Measurements from ENCODE around the gene SCRN3.
A peak's percentile ranks its signal among the peaks of the same experiment; 100 is the strongest.
"Not testable (repeated sequence)": the region's sequence is repeated elsewhere in the genome, so short reads cannot be mapped to it uniquely, and the experiment has no call there.

SCRN3 gene, protein sequence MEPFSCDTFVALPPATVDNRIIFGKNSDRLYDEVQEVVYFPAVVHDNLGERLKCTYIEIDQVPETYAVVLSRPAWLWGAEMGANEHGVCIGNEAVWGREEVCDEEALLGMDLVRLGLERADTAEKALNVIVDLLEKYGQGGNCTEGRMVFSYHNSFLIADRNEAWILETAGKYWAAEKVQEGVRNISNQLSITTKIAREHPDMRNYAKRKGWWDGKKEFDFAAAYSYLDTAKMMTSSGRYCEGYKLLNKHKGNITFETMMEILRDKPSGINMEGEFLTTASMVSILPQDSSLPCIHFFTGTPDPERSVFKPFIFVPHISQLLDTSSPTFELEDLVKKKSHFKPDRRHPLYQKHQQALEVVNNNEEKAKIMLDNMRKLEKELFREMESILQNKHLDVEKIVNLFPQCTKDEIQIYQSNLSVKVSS

DNA sequence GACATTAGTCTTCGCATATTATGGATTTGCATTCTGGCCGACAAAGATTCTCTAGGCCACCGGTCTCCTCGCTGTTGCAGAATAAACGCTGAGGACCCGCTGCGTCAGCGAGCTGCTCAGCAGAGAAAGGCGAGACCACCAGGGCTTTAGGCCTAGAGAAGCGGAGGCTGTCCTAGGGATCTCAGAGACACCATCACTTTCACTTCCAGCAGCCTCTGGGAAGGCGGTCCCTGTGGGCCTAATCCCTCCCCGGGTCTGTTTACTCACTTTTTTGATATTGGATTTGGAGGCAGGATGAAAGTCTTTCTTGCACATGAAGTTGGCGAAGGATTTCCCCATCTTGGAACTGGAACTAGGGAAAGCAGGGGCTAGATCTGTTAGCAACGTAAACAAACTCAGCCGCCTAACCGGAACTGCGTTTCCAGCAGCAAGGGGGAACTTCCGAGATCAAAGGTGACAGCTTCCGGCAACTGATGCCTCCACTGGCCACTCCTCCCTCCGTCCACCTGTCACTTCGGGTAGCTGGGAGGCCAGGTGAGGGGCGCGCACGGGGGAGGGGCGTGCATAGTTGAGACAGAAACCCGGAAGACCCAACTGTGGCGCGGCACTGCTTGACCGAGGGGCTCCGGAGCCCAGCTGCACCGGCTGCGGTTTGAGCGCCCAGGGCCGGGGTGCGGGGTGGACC, at the start of gene SCRN3:
SCRN3 (plus strand) TSS at position 447 of the 685 bp plus-strand sequence. CDS start 2,554 bp downstream, outside the sequence.
- peak; percentile 63 for DNase-seq

DNA sequence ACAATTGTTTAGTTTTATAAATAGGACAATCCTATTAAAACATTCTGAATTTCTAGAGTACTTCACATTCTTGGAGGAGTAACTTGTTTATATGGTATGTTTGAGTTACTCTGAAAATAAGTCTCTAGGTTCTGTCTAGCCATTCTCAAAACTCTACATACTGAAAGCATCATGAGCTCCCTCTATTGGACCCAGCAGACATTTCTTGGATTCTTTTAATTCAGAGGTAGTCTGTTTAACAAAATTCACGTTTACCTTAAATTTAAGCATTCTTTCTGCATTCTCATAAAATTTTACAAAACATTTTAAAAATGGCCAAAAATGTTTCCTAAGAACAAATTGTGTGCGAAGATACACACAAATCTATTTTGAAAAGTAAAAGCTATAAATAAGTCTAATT, 45.5 kb upstream of the SCRN3 start:
- no peak for DNase-seq

DNA sequence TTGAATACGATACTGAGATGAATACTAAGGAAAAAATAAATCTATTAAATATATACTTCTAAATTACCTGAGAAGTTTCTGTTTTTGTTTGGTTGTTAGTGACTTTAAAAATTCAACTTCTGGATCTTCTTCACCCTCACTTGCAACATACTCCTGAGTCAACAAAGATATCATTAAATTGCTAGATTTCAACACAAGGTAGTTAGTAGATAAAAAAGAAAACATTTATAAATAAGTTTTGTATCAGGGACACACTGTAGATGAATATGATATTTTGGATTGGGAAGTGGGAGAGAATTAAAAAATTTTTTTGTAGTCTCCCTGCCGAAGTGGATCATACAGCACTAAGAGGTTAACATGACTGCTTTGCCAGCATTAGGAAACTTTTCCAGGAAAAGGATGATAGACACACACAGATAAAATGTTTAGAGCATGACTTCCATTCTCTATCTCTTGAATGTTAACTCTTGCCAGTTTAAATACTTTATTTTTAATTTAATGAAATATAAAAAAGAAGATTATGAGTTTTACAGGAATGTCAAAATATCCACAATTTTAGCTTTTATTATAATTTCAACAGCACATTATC, 44.8 kb upstream of the SCRN3 start:
- no peak for DNase-seq

DNA sequence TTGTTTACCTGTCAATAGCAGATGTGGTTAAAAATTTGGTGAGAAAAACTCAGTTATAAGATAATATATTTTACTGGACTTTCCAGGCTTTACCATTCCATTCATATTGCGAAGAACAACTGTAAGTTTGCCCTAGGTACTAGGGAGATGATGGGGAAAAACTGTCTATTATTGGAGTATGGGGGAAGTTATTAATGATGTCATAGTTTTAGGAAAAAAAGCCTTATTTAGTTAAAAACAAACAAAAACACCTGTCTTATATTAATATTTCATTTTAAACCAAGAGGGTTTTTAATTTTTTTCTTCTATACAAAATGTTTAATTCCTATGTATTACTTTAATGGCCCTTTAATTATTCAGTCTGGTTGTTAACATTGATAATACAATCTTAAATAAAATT, 42.5 kb upstream of the SCRN3 start:
- no peak for DNase-seq

DNA sequence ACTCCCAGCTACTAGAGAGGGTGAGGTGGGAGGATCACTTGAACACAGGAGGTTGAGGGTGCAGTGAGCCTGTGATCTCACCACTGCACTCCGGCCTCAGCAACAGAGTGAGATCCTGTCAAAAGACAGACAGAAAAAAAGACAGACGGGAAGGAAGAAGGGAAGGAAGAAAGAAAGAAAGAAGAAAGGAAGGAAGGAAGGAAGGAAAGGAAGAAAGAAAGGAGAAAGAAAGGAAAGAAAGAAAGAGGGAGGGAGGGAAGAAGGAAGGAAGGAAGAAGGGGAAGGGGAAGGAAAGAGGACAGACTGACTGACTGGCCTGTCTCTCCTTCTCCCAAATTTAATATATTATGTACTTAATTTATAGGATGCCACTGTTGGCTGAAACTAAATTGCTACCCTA, 39.2 kb upstream of the SCRN3 start:
- no peak for DNase-seq

DNA sequence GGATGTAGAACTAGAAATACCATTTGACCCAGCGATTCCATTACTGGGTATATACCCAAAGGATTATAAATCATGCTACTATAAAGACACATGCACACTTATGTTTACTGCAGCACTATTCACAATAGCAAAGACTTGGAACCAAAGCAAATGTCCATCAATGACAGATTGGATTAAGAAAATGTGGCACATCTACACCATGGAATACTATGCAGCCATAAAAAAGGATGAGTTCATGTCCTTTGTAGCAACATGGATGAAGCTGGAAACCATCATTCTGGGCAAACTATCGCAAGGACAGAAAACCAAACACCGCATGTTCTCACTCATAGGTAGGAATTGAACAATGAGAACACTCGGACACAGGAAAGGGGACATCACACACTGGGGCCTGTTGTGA, 35.9 kb upstream of the SCRN3 start:
- not testable (repeated sequence) for DNase-seq

DNA sequence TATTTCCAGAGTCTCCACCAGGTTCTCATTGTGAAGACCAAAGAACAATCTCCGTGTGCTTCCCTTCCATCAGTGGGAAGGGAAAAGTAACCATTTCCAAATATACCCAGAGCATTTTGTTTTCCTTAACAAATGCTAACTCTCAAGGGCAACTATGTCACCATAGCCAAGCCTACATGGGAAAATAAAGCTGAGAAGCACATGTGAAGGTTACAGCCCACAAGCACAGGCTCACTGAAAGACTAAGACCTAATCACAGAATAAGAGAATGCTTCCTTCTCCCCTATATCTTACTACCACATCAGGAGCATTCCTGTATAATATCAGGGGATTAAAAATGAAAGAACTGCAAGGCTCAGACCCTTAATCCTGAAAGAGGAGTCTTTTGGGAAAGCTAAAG, 32.6 kb upstream of the SCRN3 start:
- no peak for DNase-seq

DNA sequence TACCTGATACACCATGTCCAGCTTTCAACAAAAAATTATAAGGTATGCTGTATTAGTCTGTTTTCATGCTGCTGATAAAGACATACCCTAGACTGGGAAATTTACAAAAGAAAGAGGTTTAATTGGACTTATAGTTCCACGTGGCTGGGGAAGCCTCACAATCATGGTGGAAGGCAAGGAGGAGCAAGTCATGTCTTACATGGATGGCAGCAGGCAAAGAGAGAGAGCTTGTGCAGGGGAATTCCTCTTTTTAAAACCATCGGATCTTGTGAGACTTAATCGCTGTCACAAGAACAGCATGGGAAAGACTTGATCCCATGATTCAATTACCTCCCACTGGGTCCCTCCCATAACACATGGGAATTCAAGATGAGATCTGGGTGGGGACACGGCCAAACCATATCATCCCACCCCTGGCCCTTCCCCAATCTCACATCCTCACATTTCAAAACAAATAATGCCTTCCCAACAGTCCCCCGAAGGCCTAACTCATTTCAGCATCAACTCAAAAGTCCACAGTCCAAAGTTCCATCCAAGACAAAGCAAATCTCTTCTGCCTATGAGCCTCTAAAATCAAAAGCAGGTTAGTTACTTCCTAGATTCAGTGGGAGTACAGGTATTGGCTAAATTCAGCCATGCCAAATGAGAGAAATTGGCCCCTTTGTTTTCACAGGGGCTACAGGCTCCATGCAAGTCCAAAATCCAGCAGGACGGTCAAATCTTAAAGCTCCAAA, 31.9 kb upstream of the SCRN3 start:
- not testable (repeated sequence) for DNase-seq

DNA sequence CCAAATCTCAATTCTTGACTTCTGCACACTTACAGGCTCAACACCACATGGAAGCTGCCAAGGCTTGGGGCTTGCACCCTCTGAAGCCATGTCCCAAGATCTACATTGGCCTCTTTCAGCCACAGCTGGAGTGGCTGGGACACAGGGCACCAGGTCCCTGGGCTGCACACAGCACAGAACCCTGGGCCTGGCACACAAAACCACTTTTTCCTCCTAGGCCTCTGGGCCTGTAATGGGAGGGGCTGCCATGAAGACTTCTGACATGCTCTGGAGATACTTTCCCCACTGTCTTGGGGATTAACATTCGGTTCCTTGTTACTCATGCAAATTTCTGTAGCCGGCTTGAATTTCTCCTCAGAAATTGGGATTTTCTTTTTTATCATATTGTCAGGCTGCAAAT, 30.9 kb upstream of the SCRN3 start:
- DNase-seq: no peak

DNA sequence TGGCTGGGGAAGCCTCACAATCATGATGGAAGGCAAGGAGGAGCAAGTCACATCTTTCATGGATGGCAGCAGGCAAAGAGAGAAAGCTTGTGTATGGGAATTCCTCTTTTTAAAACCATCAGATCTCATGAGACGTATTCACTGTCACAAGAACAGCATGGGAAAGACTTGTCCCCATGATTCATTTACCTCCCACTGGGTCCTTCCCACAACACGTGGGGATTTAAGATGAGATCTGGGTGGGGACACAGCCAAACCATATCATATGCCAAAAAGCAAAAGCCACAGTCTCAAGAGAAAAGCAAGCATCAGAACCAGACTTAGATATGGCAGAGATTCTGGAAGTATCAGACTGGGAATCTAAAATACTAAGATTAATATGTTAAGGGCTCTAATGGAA, 30.0 kb upstream of the SCRN3 start:
- DNase-seq: no peak

DNA sequence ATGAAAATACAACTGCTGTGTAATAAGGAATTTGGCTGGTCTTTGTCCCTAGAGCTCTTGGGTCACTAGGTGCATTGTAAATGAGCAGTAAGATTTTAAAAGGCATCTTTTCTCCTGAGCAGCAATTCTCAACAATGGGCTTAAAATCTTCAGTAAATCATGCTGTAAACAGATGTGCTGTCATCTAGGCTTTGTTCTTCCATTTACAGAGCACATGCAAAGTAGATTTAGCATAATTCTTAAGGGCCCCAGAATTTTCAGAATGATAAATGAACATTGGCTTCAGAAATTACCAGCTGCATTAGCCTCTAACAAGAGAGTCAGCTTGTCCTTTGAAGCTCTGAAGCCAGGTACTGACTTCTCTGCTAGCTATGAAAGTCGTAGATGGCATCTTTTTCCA, 26.8 kb upstream of the SCRN3 start:
- no peak for DNase-seq

DNA sequence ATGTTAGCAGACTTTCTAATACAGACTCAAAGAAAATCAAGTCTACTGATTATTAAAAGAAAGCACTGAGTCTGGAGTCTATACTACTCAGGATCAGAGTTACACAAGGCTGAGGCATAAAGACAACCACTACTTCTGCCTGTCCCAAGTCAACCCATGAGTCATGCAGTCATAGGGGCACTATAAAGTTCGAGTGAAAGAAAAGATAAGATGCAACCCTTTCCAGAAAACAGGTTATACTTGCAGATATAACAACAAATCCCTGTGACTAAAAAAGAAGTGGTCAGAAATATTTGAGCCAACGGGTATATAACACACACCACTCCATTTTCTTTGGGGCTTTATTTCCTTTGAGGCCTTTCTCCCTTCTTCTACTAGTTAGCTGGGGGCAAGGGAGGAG, 18.6 kb upstream of the SCRN3 start:
- no peak for DNase-seq

DNA sequence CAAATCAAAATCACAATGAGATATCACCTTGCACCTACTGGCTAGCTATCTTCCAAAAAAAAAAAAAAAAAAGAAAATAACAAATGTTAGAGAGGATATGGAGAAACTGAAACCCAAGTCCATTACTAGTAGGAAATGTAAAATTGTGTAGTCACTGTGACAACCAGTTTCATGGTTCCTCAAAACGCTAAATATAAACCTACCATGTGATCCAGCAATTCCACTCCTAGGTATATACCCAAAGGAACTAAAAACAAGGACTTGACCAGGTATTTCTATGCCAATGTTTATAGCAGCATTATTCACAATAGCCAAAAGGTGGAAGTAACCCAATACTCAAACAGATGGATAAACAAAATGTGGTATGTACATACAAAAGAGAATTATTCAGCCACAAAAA, 11.7 kb upstream of the SCRN3 start:
- no peak for DNase-seq

DNA sequence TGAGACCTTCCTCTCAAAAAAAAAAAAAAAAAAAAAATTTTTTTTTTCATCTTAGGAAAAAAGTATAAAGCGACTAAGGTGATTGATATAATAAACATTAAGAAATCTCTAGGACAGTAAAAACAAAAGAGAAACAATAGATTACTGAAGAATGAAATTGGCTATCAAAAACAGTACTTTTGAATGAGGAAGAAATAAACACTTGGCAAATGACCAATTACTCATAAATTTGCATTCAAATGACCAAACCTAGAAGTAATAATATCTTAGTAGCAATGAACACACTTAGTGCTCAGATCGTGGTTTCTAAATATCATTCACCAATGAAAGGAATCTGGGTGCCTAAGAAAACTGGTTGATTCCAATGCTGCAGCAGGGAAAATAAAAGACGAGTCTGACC, 10.3 kb upstream of the SCRN3 start:
- DNase-seq: no peak

DNA sequence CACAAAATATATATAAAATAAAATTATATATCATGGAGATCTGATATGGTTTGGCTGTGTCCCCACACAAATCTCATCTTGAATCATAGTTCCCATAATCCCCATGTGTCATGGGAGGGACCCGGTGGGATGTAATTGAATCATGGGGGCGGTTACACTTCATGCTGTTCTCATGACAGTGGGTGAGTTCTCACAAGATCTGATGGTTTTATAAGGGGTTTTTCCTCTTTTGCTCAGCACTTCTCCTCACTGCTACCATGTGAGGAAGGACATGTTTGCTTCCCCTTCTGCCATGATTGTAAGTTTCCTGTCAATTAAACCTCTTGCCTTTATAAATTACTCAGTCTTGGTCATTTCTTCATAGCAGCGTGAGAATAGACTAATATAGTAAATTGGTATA, 6.8 kb upstream of the SCRN3 start:
- not testable (repeated sequence) for DNase-seq

DNA sequence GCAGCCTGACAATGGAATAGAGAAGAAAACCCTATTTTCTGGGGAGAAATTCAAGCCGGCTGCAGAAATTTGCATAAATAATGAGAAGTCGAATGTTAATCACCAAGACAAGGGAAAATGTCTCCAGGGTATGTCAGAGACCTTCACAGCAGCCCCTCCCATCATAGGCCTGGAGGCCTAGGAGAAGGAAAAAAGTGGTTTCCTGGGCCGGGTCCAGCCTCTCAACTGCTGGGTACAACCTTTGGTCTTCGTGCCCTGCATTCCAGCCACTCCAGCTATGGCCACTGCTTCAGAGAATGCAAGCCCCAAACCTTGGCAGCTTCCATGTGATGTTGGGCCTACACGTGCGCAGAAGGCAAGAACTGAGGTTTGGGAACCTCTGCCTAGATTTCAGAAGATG, 6.0 kb upstream of the SCRN3 start:
- no peak for DNase-seq

DNA sequence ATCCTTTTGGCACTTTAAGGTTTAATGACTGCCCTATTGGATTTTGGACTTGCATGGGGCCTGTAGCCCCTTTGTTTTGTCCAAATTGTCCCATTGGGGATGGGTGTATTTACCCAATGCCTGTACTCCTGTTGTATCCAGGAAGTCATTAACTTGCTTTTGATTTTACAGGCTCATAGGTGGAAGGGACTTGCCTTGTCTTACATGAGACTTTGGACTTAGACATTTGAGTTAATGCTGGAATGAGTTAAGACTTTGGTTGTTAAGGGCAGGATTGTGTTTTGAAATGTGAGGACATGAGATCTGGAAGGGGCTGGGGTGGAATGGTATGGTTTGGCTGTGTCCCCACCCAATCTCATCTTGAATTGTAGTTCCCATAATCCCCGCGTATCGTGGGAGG, 5.2 kb upstream of the SCRN3 start:
- not testable (repeated sequence) for DNase-seq

DNA sequence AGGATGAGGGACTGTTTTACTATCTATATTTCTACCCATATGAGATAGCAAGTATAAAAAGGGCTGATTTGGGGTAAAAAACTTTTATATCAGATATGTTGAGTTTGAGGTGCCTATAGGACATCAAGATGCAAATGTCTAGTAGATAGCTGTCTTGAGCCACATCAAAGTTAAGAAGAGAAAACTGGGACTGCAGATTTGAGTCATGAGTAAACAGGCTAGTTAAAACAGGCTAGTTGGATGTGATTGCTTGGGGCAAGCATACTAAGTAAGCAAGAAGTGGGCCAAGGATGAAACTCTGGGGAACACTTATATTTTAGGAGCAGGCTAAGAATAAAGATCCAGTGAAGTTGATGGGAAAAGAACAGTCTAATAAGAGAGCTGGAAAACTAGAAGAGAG, 2.8 kb upstream of the SCRN3 start:
- DNase-seq: no peak

DNA sequence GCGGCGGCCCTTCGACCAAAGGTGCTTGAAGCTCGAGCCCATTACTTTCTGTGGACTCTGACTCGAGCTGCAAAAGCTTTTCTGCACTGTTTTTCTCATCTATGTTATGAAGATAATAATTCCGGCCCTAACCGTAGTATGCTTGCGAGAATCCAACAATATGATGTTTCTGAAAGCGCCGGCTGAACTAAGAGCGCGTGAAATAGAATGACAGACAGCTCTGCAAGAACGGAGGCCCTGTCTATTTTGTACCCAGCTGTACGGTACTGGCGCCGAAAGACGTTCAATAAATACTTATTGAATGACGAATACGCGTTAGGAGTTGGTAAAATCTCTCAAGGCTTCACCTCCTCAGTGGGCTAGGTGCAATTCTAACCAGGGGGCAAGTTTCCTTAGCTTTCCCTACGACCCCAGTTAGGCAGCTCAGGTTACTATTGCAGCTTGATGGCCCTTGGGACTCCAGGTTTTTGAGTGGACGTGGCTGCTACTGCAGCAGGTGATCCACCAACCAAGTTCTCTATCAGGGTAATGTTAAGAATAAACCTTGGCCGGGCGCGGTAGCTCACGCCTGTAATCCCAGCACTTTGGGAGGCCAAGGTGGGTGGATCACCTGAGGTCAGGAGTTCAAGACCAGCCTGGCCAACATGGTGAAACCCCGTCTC, 570 bp downstream of the SCRN3 start:
- no peak for DNase-seq

DNA sequence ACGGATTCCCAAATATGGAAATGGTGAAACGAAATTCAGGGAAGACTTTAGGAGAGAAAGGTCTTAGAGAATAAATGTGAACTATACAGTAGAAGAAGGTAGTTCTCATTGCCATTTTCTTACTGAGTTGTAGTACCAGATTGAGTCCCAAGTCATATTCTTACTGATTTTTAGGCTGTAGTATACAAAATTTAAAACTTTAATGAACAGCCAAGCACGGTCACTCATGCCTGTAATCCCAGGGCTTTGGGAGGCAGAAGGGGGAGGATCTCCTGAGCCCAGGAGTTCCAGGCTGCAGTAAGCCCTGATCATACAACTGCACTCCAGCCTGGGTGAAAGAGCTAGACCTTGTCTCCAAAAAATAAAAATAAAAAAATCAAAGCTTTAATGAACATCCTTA, 2.2 kb downstream of the SCRN3 start:
- no peak for DNase-seq

DNA sequence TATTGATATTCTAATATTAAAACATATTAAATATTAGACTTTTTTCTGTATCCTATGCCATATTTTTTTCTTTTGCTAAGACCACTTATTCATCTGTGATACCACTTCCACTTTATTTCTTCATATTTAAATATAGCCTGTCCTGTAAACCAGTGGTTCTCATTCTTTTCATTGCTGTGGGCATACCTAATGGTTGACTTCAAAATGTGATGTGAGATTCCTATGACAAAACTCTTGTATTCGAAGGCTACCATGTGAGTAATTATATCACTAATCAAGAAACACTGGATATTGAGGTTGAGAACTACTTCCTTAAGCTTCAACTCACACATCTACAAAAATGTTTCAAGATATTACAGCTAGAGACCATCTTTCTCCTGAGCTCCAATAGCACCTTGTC, 3.6 kb downstream of the SCRN3 start:
- DNase-seq: no peak

DNA sequence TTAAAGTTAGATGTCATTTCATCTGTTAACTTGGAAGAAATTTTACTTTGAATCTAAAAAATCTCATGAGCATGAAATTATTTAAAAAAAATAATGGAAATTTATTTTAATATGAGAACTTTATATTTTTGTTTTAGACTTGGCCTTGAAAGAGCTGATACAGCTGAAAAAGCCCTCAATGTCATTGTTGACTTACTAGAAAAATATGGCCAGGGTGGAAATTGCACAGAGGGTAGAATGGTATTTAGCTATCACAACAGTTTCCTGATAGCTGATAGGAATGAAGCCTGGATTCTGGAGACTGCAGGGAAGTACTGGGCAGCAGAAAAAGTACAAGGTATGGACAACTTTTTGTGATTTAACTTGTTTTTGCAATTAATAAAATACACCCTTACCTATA, 5.3 kb downstream of the SCRN3 start:
- no peak for DNase-seq

DNA sequence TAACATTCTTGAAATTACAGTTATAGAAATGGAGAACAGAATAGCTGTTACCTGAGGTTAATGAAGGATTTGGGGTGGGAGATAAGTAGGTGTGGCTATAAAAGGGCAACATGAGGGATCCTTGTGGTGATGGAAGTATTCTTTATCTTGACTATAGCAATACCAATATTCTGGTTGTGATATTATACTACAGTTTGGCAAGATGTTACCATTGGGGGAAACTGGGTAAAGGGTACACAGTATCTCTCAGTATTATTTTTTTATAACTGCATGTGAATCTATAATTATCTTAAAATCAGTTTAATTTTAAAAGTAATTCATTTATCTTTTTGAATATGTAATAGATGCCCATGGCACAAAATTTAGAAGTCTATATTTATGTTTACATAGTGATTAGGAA, 8.1 kb downstream of the SCRN3 start:
- DNase-seq: no peak
